ENCODE results near the gene MYO16.

DNA sequence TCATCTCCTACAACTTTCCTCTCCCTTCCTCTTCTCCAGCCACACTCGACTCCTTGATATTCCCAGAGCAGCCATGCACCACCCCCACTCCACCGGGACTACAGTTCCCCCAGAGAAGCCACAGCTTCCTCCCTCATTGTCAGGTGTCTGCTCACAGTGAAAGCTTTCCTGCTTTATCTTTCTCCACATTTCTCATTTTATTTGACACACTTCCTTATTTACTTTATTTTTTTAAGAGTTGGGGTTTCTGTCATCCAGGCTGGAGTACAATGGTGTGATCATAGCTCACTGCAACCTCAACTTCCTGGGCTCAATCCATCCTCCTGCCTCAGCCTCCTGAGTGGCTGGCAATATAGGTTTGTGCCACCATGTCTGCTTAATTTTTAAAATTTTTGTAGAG is 464.6 kb downstream of the MYO16 start:
- no peak for TF ChIP-seq POLR2A (IDR thresholded peaks at IDR 0.05)
- TF ChIP-seq, protein P1, sequence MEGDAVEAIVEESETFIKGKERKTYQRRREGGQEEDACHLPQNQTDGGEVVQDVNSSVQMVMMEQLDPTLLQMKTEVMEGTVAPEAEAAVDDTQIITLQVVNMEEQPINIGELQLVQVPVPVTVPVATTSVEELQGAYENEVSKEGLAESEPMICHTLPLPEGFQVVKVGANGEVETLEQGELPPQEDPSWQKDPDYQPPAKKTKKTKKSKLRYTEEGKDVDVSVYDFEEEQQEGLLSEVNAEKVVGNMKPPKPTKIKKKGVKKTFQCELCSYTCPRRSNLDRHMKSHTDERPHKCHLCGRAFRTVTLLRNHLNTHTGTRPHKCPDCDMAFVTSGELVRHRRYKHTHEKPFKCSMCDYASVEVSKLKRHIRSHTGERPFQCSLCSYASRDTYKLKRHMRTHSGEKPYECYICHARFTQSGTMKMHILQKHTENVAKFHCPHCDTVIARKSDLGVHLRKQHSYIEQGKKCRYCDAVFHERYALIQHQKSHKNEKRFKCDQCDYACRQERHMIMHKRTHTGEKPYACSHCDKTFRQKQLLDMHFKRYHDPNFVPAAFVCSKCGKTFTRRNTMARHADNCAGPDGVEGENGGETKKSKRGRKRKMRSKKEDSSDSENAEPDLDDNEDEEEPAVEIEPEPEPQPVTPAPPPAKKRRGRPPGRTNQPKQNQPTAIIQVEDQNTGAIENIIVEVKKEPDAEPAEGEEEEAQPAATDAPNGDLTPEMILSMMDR (IDR thresholded peaks at IDR 0.05), result no peak
